ENCODE data around the gene OR5H14. TPM values are rescaled to one million over a fixed set of nuclear protein-coding genes. Genes with fewer than 3 reads are reported as not detected.

OR5H14 gene
- not detected for total RNA-seq

DNA sequence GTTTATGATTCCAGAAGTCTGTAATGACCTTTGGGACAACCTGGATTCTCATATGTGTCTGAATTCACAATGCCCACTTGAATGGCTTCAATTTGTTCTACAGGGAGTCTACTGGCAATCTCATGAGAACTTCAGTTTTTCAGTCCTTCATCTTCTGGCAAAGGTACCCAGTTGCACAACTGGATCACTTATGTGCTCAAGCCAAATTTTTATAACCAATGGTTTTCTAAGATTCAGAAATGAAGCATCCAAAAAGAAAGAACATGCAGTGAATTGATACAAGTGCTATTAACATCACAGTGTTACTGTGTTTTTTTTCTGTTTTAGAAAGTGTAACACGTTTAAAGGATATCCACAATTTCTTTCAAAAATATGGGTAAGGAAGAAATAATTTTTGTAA lies at the start of gene OR5H14:
TSS of gene OR5H14 (plus strand) at position 301 of the 400 bp plus-strand sequence. CDS start 1,907 bp downstream, outside the sequence.
- intact Hi-C loops (cut with DNase I; ENCODE audit: low total_unique reads), result no loop called here
- no peaks in the 10 kb centered on the region for H3K4me1 ChIP-seq
- no peak within 1 kb of the TSS for H3K27ac ChIP-seq
- H3K9me3 ChIP-seq, result no peaks in the 10 kb centered on the region
- no peak for DNase-seq (ENCODE audit: low spot score in 2 of 2)
- TF ChIP-seq POLR2AphosphoS5 (IDR thresholded peaks at IDR 0.05), result no peak
- TF ChIP-seq, protein P1, sequence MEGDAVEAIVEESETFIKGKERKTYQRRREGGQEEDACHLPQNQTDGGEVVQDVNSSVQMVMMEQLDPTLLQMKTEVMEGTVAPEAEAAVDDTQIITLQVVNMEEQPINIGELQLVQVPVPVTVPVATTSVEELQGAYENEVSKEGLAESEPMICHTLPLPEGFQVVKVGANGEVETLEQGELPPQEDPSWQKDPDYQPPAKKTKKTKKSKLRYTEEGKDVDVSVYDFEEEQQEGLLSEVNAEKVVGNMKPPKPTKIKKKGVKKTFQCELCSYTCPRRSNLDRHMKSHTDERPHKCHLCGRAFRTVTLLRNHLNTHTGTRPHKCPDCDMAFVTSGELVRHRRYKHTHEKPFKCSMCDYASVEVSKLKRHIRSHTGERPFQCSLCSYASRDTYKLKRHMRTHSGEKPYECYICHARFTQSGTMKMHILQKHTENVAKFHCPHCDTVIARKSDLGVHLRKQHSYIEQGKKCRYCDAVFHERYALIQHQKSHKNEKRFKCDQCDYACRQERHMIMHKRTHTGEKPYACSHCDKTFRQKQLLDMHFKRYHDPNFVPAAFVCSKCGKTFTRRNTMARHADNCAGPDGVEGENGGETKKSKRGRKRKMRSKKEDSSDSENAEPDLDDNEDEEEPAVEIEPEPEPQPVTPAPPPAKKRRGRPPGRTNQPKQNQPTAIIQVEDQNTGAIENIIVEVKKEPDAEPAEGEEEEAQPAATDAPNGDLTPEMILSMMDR (IDR thresholded peaks at IDR 0.05), result no peak
- no peak for TF ChIP-seq POLR2A (IDR thresholded peaks at IDR 0.05)
- H3K4me3 ChIP-seq, result no peak within 1 kb of the TSS
- H3K27me3 ChIP-seq, result no peaks in the 10 kb centered on the region
- no peaks in the 10 kb centered on the region for H3K36me3 ChIP-seq

DNA sequence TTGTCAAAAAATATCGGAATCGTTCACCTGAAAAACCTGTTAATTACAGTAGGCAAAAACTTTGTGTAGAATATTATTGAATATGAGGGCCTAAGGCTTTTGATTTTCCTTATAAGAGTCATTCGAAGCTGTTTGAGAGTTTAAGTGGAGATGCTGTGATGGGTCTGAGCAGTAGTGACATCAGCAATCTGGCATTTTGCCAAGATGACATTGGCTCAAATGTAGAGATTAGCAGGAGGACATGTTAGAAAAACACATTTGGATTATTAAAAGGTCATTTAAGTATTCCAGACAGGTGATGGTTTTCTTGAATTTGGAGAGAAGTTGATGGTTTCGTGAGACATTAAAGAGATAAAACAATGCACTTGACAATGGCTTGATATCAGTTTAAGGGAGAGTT lies 47.4 kb upstream of the OR5H14 start:
- Histone ChIP-seq H3K27ac (no peak overlapping the region), H3K36me3 (no peaks in the 10 kb centered on the region), H3K27me3 (no peaks in the 10 kb centered on the region), H3K9me3 (no peaks in the 10 kb centered on the region), H3K4me3 (no peak overlapping the region), H3K4me1 (no peaks in the 10 kb centered on the region)
- intact Hi-C loops (cut with DNase I; ENCODE audit: low total_unique reads), result no loop called here
- no peak for TF ChIP-seq POLR2AphosphoS5 (IDR thresholded peaks at IDR 0.05)
- TF ChIP-seq, protein P1 (IDR thresholded peaks at IDR 0.05), result no peak
- TF ChIP-seq POLR2A (IDR thresholded peaks at IDR 0.05), result no peak
- DNase-seq (ENCODE audit: low spot score in 2 of 2), result no peak

DNA sequence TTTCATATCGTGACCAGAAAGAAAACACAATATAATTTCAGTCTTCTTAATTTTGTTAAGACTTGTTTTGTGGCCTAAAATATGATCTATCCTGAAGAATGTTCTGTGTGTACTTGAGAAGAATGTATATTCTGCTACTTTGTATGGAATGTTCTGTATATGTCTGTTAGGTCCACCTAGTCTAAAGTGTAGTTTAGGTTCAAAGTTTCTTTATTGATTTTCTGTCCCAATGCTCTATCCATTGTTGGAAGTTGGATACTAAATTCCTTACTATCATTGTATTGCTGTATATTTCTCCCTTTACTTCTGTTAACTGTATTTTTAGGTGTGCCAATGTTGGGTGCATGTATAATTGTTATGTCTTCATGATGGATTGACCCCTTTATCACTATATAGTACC lies 39.1 kb upstream of the OR5H14 start:
- Histone ChIP-seq H3K4me1 (no peaks in the 10 kb centered on the region), H3K27ac (no peak overlapping the region), H3K4me3 (no peak overlapping the region), H3K9me3 (peaks cover 7 to 35% of the 10 kb centered on the region in 2 donors), H3K27me3 (no peaks in the 10 kb centered on the region), H3K36me3 (no peaks in the 10 kb centered on the region)
- intact Hi-C loops (cut with DNase I; ENCODE audit: low total_unique reads), result no loop called here
- no peak for DNase-seq (ENCODE audit: low spot score in 2 of 2)
- TF ChIP-seq POLR2A (IDR thresholded peaks at IDR 0.05) (no peak), POLR2AphosphoS5 (IDR thresholded peaks at IDR 0.05) (no peak)
- TF ChIP-seq, protein P1 (IDR thresholded peaks at IDR 0.05), result no peak

DNA sequence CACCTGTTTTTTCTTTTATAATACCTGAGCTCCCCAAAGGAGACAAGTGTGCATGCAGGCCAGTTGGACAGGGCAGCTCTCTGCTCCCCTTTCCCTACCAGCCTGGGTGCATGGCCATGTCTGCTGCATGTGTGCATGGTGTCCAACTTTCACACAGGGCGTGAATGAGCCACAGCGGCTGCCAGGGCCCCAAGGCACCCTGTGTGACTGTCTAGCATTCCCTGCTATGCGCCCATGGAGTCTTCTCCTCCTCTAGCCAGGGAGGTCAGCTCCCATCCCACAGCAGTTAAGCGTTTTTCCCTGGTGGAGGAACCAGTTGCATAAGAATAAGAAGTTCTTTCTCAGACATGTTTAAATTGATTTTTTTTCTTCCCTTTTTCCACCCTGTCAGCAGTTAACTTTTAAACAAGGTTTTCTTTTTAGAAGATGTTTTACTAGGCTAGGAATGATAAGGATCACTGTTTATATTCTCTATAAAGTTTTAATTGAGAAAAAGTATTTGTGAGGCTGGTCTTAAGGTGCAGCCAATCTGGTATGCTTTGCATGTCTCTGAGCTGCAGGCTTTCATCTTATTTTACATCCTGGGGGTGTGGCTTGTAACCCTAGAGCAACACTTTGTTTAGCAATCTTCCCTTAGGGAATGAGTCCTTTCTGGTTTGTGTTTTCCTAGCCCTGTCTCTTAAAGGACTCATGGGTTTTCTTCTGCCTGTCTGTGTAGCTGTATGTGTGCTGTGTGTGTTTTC lies 37.3 kb upstream of the OR5H14 start:
- Histone ChIP-seq H3K9me3 (peaks cover 7 to 45% of the 10 kb centered on the region in 2 donors), H3K4me3 (no peak overlapping the region), H3K27me3 (no peaks in the 10 kb centered on the region), H3K27ac (no peak overlapping the region), H3K36me3 (no peaks in the 10 kb centered on the region), H3K4me1 (no peaks in the 10 kb centered on the region)
- intact Hi-C loops (cut with DNase I; ENCODE audit: low total_unique reads), result no loop called here
- TF ChIP-seq, protein P1 (IDR thresholded peaks at IDR 0.05), result no peak
- no peak for TF ChIP-seq POLR2A (IDR thresholded peaks at IDR 0.05)
- TF ChIP-seq POLR2AphosphoS5 (IDR thresholded peaks at IDR 0.05), result no peak
- no peak for DNase-seq (ENCODE audit: low spot score in 2 of 2)

DNA sequence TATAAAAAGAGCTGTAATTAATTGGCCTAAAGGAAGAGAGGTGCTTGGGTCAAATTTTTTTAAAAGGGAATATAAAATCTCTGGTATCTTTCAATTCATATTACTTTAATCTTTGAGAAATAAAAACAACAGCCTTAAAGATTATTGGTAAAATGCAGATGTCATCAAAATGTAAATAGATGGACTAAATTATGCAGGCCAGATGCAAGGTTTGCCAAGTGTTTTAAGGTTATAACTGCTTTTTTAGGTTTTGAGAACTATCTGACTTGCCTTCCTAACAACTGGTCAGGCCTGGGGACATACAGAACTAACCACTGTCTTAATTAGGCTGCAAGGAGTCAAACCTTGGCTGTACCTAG lies 36.8 kb upstream of the OR5H14 start:
- TF ChIP-seq POLR2AphosphoS5 (IDR thresholded peaks at IDR 0.05), result no peak
- no peak for TF ChIP-seq POLR2A (IDR thresholded peaks at IDR 0.05)
- TF ChIP-seq, protein P1 (IDR thresholded peaks at IDR 0.05), result no peak
- H3K36me3 ChIP-seq, result no peaks in the 10 kb centered on the region
- H3K4me3 ChIP-seq, result no peak overlapping the region
- intact Hi-C loops (cut with DNase I; ENCODE audit: low total_unique reads), result no loop called here
- H3K27ac ChIP-seq, result no peak overlapping the region
- H3K9me3 ChIP-seq, result peaks cover 7 to 47% of the 10 kb centered on the region in 2 donors
- DNase-seq (ENCODE audit: low spot score in 2 of 2), result no peak
- H3K27me3 ChIP-seq, result no peaks in the 10 kb centered on the region
- no peaks in the 10 kb centered on the region for H3K4me1 ChIP-seq

Data from breast epithelium (tissue), 4 donors.